ENCODE data around the gene MAST4. TPM values are rescaled to one million over a fixed set of nuclear protein-coding genes. Genes with fewer than 3 reads are reported as not detected.

The MAST4 gene
- total and polyA plus RNA-seq, 2 of the 8 experiments (the other 6 are each of a cell fraction or from before 2014, with no cell fraction given), result 1.5 to 2.6 TPM

- no peak overlapping the region for H2BK5ac ChIP-seq (ENCODE audit: low read depth, low read length)
- TF ChIP-seq EZH2 (IDR thresholded peaks at IDR 0.05; ENCODE audit: low read depth, low read length, severe bottlenecking) (no peak), GABPA (IDR thresholded peaks at IDR 0.05; ENCODE audit: borderline replicate concordance, insufficient read depth, low read length) (no peak), CBX5 (IDR thresholded peaks at IDR 0.05; ENCODE audit: low read depth, low read length) (no peak), BCL11A (IDR thresholded peaks at IDR 0.05; ENCODE audit: low read depth in 2 of 2, low read length in 2 of 2) (no peak), CHD2 (IDR thresholded peaks at IDR 0.05; ENCODE audit: low read length) (no peak), CTBP2 (IDR thresholded peaks at IDR 0.05; ENCODE audit: borderline replicate concordance, insufficient read depth, insufficient read length, low read length) (no peak), CEBPB (IDR thresholded peaks at IDR 0.05; ENCODE audit: low read depth, low read length) (no peak), RNF2 (IDR thresholded peaks at IDR 0.05; ENCODE audit: borderline replicate concordance, low read depth, low read length, missing control alignments, poor library complexity, severe bottlenecking) (no peak), TAF1 (IDR thresholded peaks at IDR 0.05; ENCODE audit: low read depth, low read length) (no peak), TCF12 (IDR thresholded peaks at IDR 0.05; ENCODE audit: low read depth, low read length) (no peak), PHF8 (conservative IDR thresholded peaks at IDR 0.05; ENCODE audit: low read depth, low read length) (no peak), SUZ12 (IDR thresholded peaks at IDR 0.05; ENCODE audit: low read length) (no peak)
Observed at GRCh38 chr5:67146981-67147380, 550.8 kb downstream of the MAST4 start.

More at GRCh38 chr5:67146981-67147380, 550.8 kb downstream of the MAST4 start:
- H3K23ac ChIP-seq (ENCODE audit: insufficient read length), result no peak overlapping the region
- H3K4me2 ChIP-seq (ENCODE audit: insufficient read depth in 1 of 2, low read depth in 2 of 2, low read length in 2 of 2), result no peak overlapping the region
- H3K9ac ChIP-seq (replicated peaks in 1 of 4; ENCODE audit: extremely low read depth in 1 of 4, low read depth in 3 of 4, low read length in 3 of 4), result no peak overlapping the region
- no peak overlapping the region for H2BK15ac ChIP-seq (ENCODE audit: low read length)
- FAIRE-seq (no peak), DNase-seq (ENCODE audit: low read depth in 1 of 2, low spot score in 2 of 2) (no peak)
- no peaks in the 10 kb centered on the region for H3K79me1 ChIP-seq (ENCODE audit: low read depth, low read length)
- no peak overlapping the region for H2AK5ac ChIP-seq (ENCODE audit: low read depth, low read length)
- H3K27ac ChIP-seq (ENCODE audit: low read depth, low read length), result no peak overlapping the region
- no peak overlapping the region for H4K91ac ChIP-seq (replicated peaks; ENCODE audit: insufficient read length, low read length)
- CTCF ChIA-PET (ENCODE audit: partially characterized antibody), result interaction anchor here (0.7 to 1.8 kb wide), 8 partner anchors 10 to 337 kb away, joined by 3 to 6 read pairs (median 4); no protein-coding TSS in a partner anchor
- POLR2A ChIA-PET (ENCODE audit: partially characterized antibody), result no interaction called here
- H3K18ac ChIP-seq (ENCODE audit: extremely low read depth, low read length), result no peak overlapping the region
- H4K5ac ChIP-seq (ENCODE audit: insufficient read length, low read depth, low read length), result no peak overlapping the region
- H3K14ac ChIP-seq (ENCODE audit: insufficient read length), result no peak overlapping the region
- no peaks in the 10 kb centered on the region for H3K9me3 ChIP-seq (ENCODE audit: insufficient read depth in 2 of 2, low read depth in 1 of 2, low read length in 1 of 2)
- no peak overlapping the region for H2BK20ac ChIP-seq (ENCODE audit: low read length)
- H3K56ac ChIP-seq (replicated peaks; ENCODE audit: insufficient read length, low read depth, low read length), result no peak overlapping the region
- no peak overlapping the region for H3K4me3 ChIP-seq (ENCODE audit: extremely low read depth in 1 of 4, insufficient read depth in 2 of 4, low read depth in 3 of 4, low read length in 4 of 4)
- H4K20me1 ChIP-seq (replicated peaks in 1 of 2; ENCODE audit: control insufficient read depth in 1 of 2, insufficient read depth in 2 of 2, low read length in 2 of 2), result no peaks in the 10 kb centered on the region
- H4K8ac ChIP-seq (ENCODE audit: extremely low read depth, insufficient read depth, low read length), result no peak overlapping the region
- H2BK120ac ChIP-seq (replicated peaks; ENCODE audit: low read depth, low read length), result no peak overlapping the region
- no peaks in the 10 kb centered on the region for H3K4me1 ChIP-seq (replicated peaks in 1 of 4; ENCODE audit: control insufficient read depth in 3 of 4, insufficient read depth in 4 of 4, low read length in 3 of 4)
- no peaks in the 10 kb centered on the region for H3K79me2 ChIP-seq (ENCODE audit: control insufficient read depth in 1 of 2, insufficient read depth in 2 of 2, low read length in 2 of 2)
- no peak overlapping the region for H2BK12ac ChIP-seq (ENCODE audit: low read depth, low read length)
- no peak overlapping the region for H3K4ac ChIP-seq (replicated peaks; ENCODE audit: insufficient read length, low read depth, low read length)
- WGBS, 2 experiments (ENCODE audit: extremely low coverage in 1 of 2, insufficient coverage in 1 of 2, insufficient read length in 1 of 2, insufficient replicate concordance in 2 of 2, low coverage in 1 of 2, low lambda C conversion rate in 2 of 2, missing lambda C conversion rate in 1 of 2), result 81% methylated on average over 3 of the region's 4 CpGs; no CpG with 5 or more reads in 1 of the 2 experiments
- H2AFZ ChIP-seq (ENCODE audit: low read length), result no peak overlapping the region
- H3K23me2 ChIP-seq (ENCODE audit: low read depth, low read length), result no peaks in the 10 kb centered on the region
- H3K27me3 ChIP-seq (replicated peaks in 1 of 4; ENCODE audit: control insufficient read depth in 3 of 4, extremely low read depth in 1 of 4, insufficient read depth in 3 of 4, low read length in 3 of 4), result no peaks in the 10 kb centered on the region
- peaks cover 0 to 3% (median 0%) of the 10 kb centered on the region in 4 experiments; a peak in 1 of 8 replicates for H3K36me3 ChIP-seq (ENCODE audit: control insufficient read depth in 2 of 4, insufficient read depth in 4 of 4, low read length in 3 of 4)

Data from H1 (cell line).